ENCODE measurements around the gene TSPAN3. TPM values are rescaled to one million over a fixed set of nuclear protein-coding genes. Genes with fewer than 3 reads are reported as not detected.
A peak's percentile ranks its signal among the peaks of the same experiment; 100 is the strongest.

Gene TSPAN3
- total and polyA plus RNA-seq, 4 donors = 339 to 494 (median 450) TPM

- ATAC-seq (ENCODE audit: insufficient read depth, low FRiP score) (peak; percentile 37), DNase-seq (peak in 2 of 3 donors; percentile 22 to 70)
- H3K9me3 ChIP-seq (ENCODE audit: control insufficient read depth in 4 of 4, insufficient read depth in 3 of 4, low read length in 3 of 4) = no peaks in the 10 kb centered on the region
- H3K36me3 ChIP-seq (ENCODE audit: control insufficient read depth in 4 of 4, insufficient read depth in 4 of 4, low read length in 4 of 4) = no peaks in the 10 kb centered on the region
- no peak overlapping the region for H3K9ac ChIP-seq (ENCODE audit: insufficient read depth in 1 of 2, low read length in 2 of 2)
- TF ChIP-seq CTCF (IDR thresholded peaks at IDR 0.05; ENCODE audit: control extremely low read depth, extremely low read depth) = no peak
- H3K4me1 ChIP-seq (ENCODE audit: control insufficient read depth in 5 of 5, insufficient read depth in 5 of 5, low read length in 5 of 5) = peaks cover 0 to 20% (median 0%) of the 10 kb centered on the region in 5 donors
- H3K27me3 ChIP-seq (ENCODE audit: control insufficient read depth in 3 of 3, insufficient read depth in 3 of 3, low read length in 2 of 3) = no peaks in the 10 kb centered on the region
- WGBS, 2 donors = 47 to 54% methylated on average over 13 to 14 of the region's 14 CpGs
- H3K27ac ChIP-seq (ENCODE audit: low read depth in 1 of 2, low read length in 1 of 2) = no peak overlapping the region
- no peak overlapping the region for H3K4me3 ChIP-seq
Observed at GRCh38 chr15:76996526-76997401, 74.1 kb downstream of the TSPAN3 start.

- no peak overlapping the region for H3K4me3 ChIP-seq
Observed at GRCh38 chr15:76996076-76996525, 74.8 kb downstream of the TSPAN3 start.

GRCh38 chr15:76994971-76995945 is 75.7 kb downstream of the TSPAN3 start, which contains the start of gene PSTPIP1:
PSTPIP1 (plus strand) TSS chr15:76995126; CDS start chr15:76995574, 448 bp downstream.
- Histone ChIP-seq H3K36me3 (ENCODE audit: control insufficient read depth in 4 of 4, insufficient read depth in 4 of 4, low read length in 4 of 4) (no peaks in the 10 kb centered on the region), H3K27ac (ENCODE audit: low read depth in 1 of 2, low read length in 1 of 2) (peak within 1 kb of the TSS in 1 of 2 donors; percentile 81), H3K9me3 (ENCODE audit: control insufficient read depth in 4 of 4, insufficient read depth in 3 of 4, low read length in 3 of 4) (no peaks in the 10 kb centered on the region), H3K4me1 (ENCODE audit: control insufficient read depth in 5 of 5, insufficient read depth in 5 of 5, low read length in 5 of 5) (peaks cover 0 to 20% (median 0%) of the 10 kb centered on the region in 5 donors), H3K27me3 (ENCODE audit: control insufficient read depth in 3 of 3, insufficient read depth in 3 of 3, low read length in 2 of 3) (no peaks in the 10 kb centered on the region), H3K4me3 (peak within 1 kb of the TSS; percentile 1), H3K9ac (ENCODE audit: insufficient read depth in 1 of 2, low read length in 2 of 2) (no peak within 1 kb of the TSS)
- WGBS, 2 donors = 22 to 45% methylated on average over 27 to 28 of the region's 28 CpGs
- no peak for TF ChIP-seq CTCF (IDR thresholded peaks at IDR 0.05; ENCODE audit: control extremely low read depth, extremely low read depth)
- peak; percentile 46 to 70 (median 49) for DNase-seq
- ATAC-seq (ENCODE audit: insufficient read depth, low FRiP score) = no peak

More at GRCh38 chr15:76996076-76996525, 74.8 kb downstream of the TSPAN3 start:
- WGBS, 2 donors = 36 to 44% methylated on average over 9 of the region's 9 CpGs
- Histone ChIP-seq H3K4me1 (ENCODE audit: control insufficient read depth in 5 of 5, insufficient read depth in 5 of 5, low read length in 5 of 5) (peaks cover 0 to 20% (median 0%) of the 10 kb centered on the region in 5 donors), H3K27me3 (ENCODE audit: control insufficient read depth in 3 of 3, insufficient read depth in 3 of 3, low read length in 2 of 3) (no peaks in the 10 kb centered on the region), H3K36me3 (ENCODE audit: control insufficient read depth in 4 of 4, insufficient read depth in 4 of 4, low read length in 4 of 4) (no peaks in the 10 kb centered on the region), H3K27ac (ENCODE audit: low read depth in 1 of 2, low read length in 1 of 2) (no peak overlapping the region), H3K9me3 (ENCODE audit: control insufficient read depth in 4 of 4, insufficient read depth in 3 of 4, low read length in 3 of 4) (no peaks in the 10 kb centered on the region), H3K9ac (ENCODE audit: insufficient read depth in 1 of 2, low read length in 2 of 2) (no peak overlapping the region)
- ATAC-seq (ENCODE audit: insufficient read depth, low FRiP score) (no peak), DNase-seq (no peak)
- TF ChIP-seq CTCF (IDR thresholded peaks at IDR 0.05; ENCODE audit: control extremely low read depth, extremely low read depth) = no peak

All from lung (tissue), 12 donors.